ENCODE data around the gene STRIP1. TPM values are rescaled to one million over a fixed set of nuclear protein-coding genes. Genes with fewer than 3 reads are reported as not detected.

The STRIP1 gene
- total and polyA plus RNA-seq, 2 of the 8 experiments (the other 6 are each of a cell fraction or from before 2014, with no cell fraction given): 21.3 to 45.6 TPM

GRCh38 chr1:110070671-110071242 is 36.3 kb downstream of the STRIP1 start, which contains the start of gene ALX3 (continued):
- TF ChIP-seq GTF2F1 (IDR thresholded peaks at IDR 0.05; ENCODE audit: borderline replicate concordance, low read depth, low read length) (no peak), KDM5A (IDR thresholded peaks at IDR 0.05; ENCODE audit: low read length) (no peak), SAP30 (IDR thresholded peaks at IDR 0.05; ENCODE audit: insufficient read depth, insufficient replicate concordance, low read length) (no peak), ASH2L (IDR thresholded peaks at IDR 0.05; ENCODE audit: low read length) (no peak), YY1 (IDR thresholded peaks at IDR 0.05; ENCODE audit: low read depth, low read length) (no peak), EZH2 (IDR thresholded peaks at IDR 0.05; ENCODE audit: low read depth, low read length, severe bottlenecking) (no peak), RAD21 (IDR thresholded peaks at IDR 0.05 in 1 of 2, conservative IDR thresholded peaks at IDR 0.05 in 1 of 2; ENCODE audit: low read depth in 2 of 2, low read length in 2 of 2) (no peak), CHD2 (IDR thresholded peaks at IDR 0.05; ENCODE audit: low read length) (no peak), ATF3 (IDR thresholded peaks at IDR 0.05; ENCODE audit: insufficient read depth, low read depth, low read length) (no peak)
- TF ChIP-seq, protein P1, sequence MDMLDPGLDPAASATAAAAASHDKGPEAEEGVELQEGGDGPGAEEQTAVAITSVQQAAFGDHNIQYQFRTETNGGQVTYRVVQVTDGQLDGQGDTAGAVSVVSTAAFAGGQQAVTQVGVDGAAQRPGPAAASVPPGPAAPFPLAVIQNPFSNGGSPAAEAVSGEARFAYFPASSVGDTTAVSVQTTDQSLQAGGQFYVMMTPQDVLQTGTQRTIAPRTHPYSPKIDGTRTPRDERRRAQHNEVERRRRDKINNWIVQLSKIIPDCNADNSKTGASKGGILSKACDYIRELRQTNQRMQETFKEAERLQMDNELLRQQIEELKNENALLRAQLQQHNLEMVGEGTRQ (IDR thresholded peaks at IDR 0.05; ENCODE audit: low read length): peak; percentile 18; the same call in 1 of the 2 replicates
